SJSA1 (cell line): Measurements from ENCODE around the gene SMOC1. TPM values are rescaled to one million over a fixed set of nuclear protein-coding genes. Genes with fewer than 3 reads are reported as not detected.

Experiments used
- DNase-seq, 2 experiments: peaks; one replicate each; pipeline ENCODE4 v3.0.0-alpha.2; 2015 to 2020; ENCODE audit warnings: low spot score in 2 of 2, low read depth in 1 of 2
- H3K27ac ChIP-seq: fragments of 250-450 bp; sonication (Bioruptor Pico); 2 replicates; pipeline ENCODE4 v1.5.1; 2020; ENCODE audit warnings: mild to moderate bottlenecking, moderate library complexity
- H3K27me3 ChIP-seq: fragments of 250-450 bp; sonication (Bioruptor Pico); replicated peaks from 2 replicates; pipeline ENCODE4 v1.5.1; 2020; ENCODE audit warnings: mild to moderate bottlenecking, moderate library complexity
- H3K36me3 ChIP-seq: fragments of 250-450 bp; sonication (Bioruptor Pico); 2 replicates; pipeline ENCODE4 v1.5.1; 2020; ENCODE audit warnings: mild to moderate bottlenecking
- H3K4me1 ChIP-seq: fragments of 250-450 bp; sonication (Bioruptor Pico); replicated peaks from 2 replicates; pipeline ENCODE4 v1.6.1; 2021; ENCODE audit warnings: mild to moderate bottlenecking
- H3K4me3 ChIP-seq: fragments of 250-450 bp; sonication (Bioruptor Pico); 2 replicates; pipeline ENCODE4 v1.5.1; 2020; ENCODE audit warnings: mild to moderate bottlenecking
- H3K9me3 ChIP-seq: fragments of 250-450 bp; sonication (Bioruptor Pico); replicated peaks from 2 replicates; pipeline ENCODE4 v1.5.1; 2020; ENCODE audit warnings: mild to moderate bottlenecking
- total RNA-seq: library from RNA; depleted of rRNA; stranded (reverse); fragments of >200 nt; shearing (Covaris generic); gene quantifications from 2 replicates; pipeline ENCODE4 v1.2.3, GENCODE V29; 2014

The SMOC1 gene
- total RNA-seq, 1 experiment from 2014 or later, result not detected

DNA sequence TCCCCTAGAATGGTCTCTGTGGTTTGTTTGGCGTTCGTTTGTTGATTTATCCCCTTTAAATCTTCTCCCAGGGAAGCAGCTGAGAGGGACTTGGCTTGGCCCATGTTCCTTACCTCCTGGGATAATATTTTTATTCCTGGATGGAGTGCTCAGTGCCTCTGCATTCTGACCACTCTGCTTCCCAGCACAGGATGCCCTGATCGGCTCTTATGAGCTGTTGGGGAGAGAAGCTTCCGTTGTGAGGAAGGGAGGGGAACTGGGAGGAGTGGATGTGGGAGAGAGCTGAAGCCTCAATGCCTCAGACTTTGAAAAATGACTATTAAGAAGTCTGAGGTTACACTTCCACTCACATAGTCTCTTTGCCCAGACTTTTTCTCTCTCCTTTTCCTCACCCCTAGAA is 114.8 kb downstream of the SMOC1 start:
- Histone ChIP-seq H3K27me3 (no peaks in the 10 kb centered on the region), H3K36me3 (no peaks in the 10 kb centered on the region), H3K9me3 (no peaks in the 10 kb centered on the region), H3K4me1 (peaks cover 33% of the 10 kb centered on the region), H3K27ac (no peak overlapping the region), H3K4me3 (no peak overlapping the region)
- DNase-seq, result no peak

DNA sequence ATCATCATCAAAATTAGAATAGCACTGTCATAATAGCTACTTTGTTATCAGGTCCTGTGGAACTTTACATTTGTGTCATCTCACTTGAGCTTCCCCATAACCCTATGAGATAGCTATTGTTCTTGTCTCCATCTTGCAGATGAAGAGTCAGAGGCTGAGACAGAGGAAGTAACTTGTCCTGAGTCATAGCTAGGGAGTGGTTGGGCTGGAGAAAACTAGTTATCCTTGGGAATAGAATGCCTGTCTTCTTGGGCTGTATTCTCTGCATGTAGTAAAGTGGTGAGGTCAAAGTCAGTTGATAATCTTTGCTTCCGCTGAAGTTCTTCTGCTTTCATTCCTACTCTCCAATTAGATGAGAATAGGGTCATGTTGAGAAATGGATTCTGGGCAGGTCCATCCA is 117.0 kb downstream of the SMOC1 start:
- peak overlapping the region; percentile 72 for H3K27ac ChIP-seq
- peak in 1 of 2 experiments; percentile 19 for DNase-seq

DNA sequence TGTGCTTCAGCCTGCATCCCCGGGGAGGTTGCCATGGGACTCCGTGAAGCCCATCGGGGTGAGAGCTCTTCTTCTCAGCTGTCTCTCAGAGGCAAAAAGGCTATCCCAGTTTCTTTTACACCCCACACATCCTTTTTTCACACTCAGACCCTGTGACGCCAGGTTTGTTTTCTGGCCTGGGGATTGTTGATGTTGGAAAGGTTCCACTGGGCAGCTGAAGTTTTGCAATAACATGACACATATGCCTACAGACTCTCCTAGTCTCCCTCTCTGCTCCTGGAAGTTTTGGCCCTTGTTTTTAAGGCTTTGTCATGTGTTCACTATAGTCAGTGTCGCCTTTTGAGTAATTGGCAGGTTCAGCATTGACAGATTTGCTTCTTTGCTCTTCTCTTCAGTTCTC is 118.6 kb downstream of the SMOC1 start:
- peak overlapping the region; percentile 72 for H3K27ac ChIP-seq
- no peaks in the 10 kb centered on the region for H3K27me3 ChIP-seq
- H3K9me3 ChIP-seq, result no peaks in the 10 kb centered on the region
- DNase-seq, result peak; percentile 64 to 68
- peaks cover 55% of the 10 kb centered on the region for H3K4me1 ChIP-seq
- H3K4me3 ChIP-seq, result no peak overlapping the region
- no peaks in the 10 kb centered on the region for H3K36me3 ChIP-seq

More for the DNA sequence above, 117.0 kb downstream of the SMOC1 start:
- Histone ChIP-seq H3K36me3 (no peaks in the 10 kb centered on the region), H3K4me3 (no peak overlapping the region), H3K27me3 (no peaks in the 10 kb centered on the region), H3K9me3 (no peaks in the 10 kb centered on the region), H3K4me1 (peaks cover 55% of the 10 kb centered on the region)

DNA sequence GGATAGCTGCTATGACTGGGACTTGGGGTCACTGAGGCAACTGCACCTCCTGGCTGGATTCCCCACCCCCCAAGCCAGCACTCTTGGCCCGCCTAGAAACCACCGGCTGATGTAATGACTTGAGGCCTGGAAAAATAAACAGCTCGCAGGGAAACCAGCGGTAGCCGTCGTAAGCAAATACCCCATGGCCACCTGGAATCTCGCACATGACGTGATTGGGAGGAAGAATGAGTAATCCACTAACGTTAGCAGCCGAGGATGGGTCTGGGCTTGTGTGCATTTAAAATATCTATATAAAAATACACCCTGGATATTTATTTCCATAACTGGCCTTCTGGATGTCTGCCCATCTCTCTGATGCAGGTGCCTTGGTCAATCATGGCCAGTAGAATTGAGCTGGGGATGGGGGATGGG is 120.1 kb downstream of the SMOC1 start:
- Histone ChIP-seq H3K27ac (peak overlapping the region; percentile 66), H3K27me3 (no peaks in the 10 kb centered on the region), H3K36me3 (no peaks in the 10 kb centered on the region), H3K4me3 (no peak overlapping the region), H3K4me1 (peaks cover 55% of the 10 kb centered on the region), H3K9me3 (no peaks in the 10 kb centered on the region)
- peak; percentile 69 to 76 for DNase-seq

DNA sequence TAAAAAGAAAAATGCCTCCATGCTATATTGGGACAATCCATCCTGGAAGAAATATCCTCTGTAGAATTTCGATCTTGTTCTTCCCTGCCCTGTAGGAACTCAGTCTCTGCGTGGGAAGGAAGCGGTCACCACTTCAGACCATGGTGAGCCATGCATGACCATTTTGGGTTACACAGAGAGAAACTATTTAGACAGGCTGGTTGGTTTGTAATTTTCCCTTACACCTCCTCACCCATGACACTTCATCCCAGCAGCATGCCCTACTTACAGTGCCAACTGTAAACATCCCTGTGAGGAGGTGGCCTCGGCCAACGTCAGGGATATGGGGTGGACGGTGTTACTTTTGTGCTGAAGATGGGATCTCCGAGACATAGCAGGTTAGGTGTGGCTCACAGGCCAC is 121.4 kb downstream of the SMOC1 start:
- DNase-seq, result peak in 1 of 2 experiments; percentile 20
- no peaks in the 10 kb centered on the region for H3K9me3 ChIP-seq
- no peak overlapping the region for H3K4me3 ChIP-seq
- peak overlapping the region; percentile 66 for H3K27ac ChIP-seq
- H3K36me3 ChIP-seq, result no peaks in the 10 kb centered on the region
- peaks cover 55% of the 10 kb centered on the region for H3K4me1 ChIP-seq
- H3K27me3 ChIP-seq, result no peaks in the 10 kb centered on the region

DNA sequence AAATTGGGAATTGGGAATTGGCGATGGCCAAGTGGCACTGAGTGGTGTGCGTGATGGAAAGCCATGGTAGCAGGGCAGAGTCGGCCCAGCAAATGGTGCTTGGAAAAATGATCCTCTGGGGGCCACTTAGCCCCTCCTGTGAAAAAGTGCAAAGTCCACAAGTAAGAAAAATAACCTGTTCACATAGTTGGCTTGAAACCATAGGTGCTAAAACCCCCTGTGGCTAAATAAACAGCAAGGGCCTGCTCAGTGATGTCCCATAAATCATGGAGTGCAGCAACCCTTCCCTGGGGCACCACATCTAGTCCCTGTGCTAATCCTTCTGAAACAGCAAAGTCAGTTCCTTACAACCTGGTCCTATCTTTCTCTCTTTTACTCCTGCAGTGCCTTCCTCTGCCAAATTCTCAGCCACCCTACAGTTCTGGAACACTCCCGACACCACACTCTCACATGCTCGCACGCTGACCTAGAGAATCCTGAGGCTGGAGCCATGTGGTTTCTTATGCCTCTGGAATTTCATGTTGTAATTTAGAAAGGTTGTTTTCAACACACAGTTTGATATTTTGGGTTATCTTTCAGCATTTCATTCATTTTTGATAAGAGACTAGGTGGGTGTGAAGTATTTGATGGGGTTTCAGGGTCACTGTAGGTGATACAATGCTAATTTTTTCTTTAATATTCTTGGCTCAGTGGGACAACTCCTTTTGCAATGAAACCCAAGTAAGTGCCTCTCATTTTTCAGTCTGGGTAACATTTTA is 123.6 kb downstream of the SMOC1 start:
- Histone ChIP-seq H3K9me3 (no peaks in the 10 kb centered on the region), H3K4me3 (no peak overlapping the region), H3K4me1 (peaks cover 34% of the 10 kb centered on the region), H3K27ac (no peak overlapping the region), H3K27me3 (no peaks in the 10 kb centered on the region), H3K36me3 (no peaks in the 10 kb centered on the region)
- no peak for DNase-seq

DNA sequence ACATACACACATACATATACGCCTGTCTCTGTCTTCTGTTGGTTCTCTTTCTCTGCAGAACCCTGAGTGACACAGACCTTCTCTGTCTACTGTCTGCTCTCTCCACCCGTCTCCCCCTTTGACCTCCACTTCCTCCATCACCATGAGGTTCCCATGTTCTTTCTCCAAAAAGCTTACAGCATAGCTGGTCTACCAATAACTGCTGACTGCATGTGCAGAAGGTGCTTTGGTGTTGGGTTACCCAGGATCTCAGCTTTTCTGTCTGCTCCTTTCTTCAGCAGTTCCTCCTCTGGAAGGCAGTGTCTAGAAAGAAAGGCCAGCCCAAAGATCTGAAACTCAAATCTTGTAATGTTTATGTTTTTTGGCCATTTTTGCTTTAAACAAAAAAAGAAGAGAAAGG is 125.6 kb downstream of the SMOC1 start:
- no peak for DNase-seq
- Histone ChIP-seq H3K27me3 (no peaks in the 10 kb centered on the region), H3K9me3 (no peaks in the 10 kb centered on the region), H3K36me3 (no peaks in the 10 kb centered on the region), H3K27ac (no peak overlapping the region), H3K4me3 (no peak overlapping the region), H3K4me1 (peaks cover 14% of the 10 kb centered on the region)

DNA sequence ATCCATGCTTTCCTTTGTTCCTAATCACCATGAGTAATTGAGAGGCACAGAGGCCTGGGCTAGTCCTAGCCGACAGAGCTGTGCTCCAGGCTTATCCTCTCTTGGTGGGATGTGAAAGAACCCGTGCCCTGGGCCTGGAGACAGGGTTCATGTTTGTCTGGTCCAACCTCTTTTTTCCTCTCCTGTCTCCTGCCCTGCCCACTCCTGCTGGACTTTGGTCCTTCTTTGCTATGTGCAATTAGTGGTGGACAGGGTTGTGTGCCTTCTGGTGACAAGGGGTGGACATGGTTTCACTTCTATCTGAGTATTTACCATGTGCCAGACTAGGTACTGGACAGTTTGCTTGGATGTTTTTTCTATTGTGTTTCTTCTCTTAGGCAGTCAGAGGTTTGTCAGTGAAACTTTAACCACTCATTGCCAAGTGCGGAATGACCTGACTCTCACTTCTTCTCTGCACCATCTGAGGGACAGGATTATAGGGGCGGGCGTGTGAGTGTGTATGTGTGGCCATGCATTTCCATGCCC is 126.1 kb downstream of the SMOC1 start:
- Histone ChIP-seq H3K9me3 (no peaks in the 10 kb centered on the region), H3K4me1 (peaks cover 8% of the 10 kb centered on the region), H3K4me3 (no peak overlapping the region), H3K27ac (no peak overlapping the region), H3K27me3 (no peaks in the 10 kb centered on the region), H3K36me3 (no peaks in the 10 kb centered on the region)
- no peak for DNase-seq

DNA sequence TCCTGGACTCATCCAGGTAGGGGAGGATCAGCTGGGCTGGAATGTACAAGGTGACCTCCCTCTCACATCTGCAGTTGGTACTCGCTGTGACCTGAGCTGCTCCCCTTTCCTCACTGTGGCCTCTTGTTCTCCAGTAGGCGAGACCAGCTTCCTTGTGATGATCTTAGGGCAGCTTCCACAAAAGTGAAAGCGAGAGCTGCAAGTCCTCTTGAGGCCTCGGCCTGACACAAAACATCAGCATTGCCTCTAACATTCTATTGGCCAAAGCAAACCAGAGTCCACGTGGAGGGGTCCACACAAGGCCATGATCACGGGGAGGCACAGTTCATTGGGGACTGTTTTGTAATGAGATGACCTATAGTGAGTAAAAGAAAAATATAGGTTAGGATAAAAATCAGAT is 127.5 kb downstream of the SMOC1 start:
- no peaks in the 10 kb centered on the region for H3K27me3 ChIP-seq
- no peaks in the 10 kb centered on the region for H3K36me3 ChIP-seq
- DNase-seq, result no peak
- H3K27ac ChIP-seq, result no peak overlapping the region
- no peak overlapping the region for H3K4me3 ChIP-seq
- no peaks in the 10 kb centered on the region for H3K4me1 ChIP-seq
- H3K9me3 ChIP-seq, result no peaks in the 10 kb centered on the region

DNA sequence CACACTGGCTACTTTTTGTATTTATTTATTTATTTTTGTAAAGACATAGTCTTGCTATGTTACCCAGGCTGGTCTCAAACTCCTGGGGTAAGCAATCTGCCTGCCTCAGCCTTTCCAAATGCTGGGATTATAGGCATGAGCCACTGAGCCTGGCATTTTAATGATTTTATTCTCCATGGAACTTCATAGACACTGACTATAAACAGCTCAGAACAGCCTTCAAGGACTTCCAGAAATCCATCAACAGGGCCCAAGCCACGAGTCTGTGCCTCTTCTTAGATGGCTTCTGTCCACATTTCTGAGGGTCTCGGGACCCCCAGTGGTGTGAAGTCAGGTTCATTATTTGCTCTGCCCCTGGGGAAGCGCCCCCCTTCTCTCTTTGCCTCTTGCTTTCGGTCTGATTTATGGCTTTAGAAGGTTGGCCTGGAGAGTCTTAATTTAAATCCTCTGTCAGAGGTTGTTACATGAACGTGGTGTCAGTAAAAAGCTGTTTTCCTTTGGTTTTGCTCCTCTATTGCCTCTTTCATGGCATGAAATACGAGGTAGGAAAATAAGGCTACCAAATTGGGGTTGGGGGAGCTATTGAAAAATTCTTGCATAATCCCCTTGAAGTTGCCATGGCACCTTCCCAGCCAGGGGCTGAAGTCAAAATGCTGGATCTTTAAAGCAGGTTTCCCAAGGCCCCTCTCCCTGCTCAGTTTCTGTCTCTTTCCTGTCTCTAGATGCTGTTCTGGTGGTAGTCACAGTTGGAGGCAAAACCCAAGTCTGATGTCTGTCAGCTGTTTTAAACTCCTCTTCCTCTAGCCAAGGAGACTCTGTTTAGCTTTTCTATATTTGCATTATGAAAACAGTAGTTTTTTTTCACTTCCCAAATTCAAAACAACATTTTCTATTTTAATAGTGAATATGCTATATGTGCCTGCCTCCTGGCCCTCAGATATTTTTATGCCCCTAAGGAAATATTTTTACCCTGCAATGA is 129.4 kb downstream of the SMOC1 start:
- Histone ChIP-seq H3K36me3 (no peaks in the 10 kb centered on the region), H3K4me1 (no peaks in the 10 kb centered on the region), H3K27me3 (no peaks in the 10 kb centered on the region), H3K9me3 (no peaks in the 10 kb centered on the region), H3K27ac (no peak overlapping the region), H3K4me3 (no peak overlapping the region)
- DNase-seq, result no peak

DNA sequence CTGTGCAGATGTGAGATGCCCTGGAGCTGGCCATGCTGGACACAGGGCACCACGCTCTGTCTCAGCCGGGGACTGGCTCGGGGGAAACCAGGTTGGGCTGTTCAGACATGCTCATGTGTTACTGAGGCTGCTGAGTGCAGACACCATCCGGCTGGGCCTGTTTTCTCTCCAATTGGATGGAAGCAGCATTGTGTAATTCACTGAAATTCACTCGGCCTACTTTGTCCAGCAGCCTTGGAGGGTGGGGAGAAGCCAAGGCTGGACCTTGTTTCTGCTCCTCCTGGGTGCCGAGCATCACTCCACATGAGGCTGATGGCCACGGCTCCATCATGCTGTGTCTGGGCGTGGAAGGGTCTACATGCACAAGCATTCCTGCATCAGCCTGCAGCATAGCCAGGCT is 130.7 kb downstream of the SMOC1 start:
- Histone ChIP-seq H3K27ac (no peak overlapping the region), H3K27me3 (no peaks in the 10 kb centered on the region), H3K4me1 (no peaks in the 10 kb centered on the region), H3K36me3 (no peaks in the 10 kb centered on the region), H3K9me3 (no peaks in the 10 kb centered on the region), H3K4me3 (no peak overlapping the region)
- DNase-seq, result no peak

DNA sequence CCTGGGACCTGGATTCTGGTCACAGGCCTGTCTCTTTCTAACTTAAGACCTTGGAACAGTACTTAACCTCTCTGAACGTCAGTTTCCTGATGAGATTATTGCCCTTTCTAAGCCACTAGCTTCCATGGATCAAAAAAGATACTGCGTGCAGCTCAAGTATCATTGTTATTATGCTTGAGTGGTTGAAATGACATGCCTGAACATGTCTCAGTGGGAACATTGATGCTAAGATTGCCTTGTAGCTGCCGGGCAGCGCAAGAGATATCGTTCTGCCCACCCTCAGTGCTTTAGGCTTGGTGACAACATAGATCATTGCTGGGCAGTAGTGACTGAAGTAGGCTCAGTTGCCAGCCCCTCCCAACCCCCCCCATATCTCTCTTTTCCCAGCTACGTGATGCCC is 131.9 kb downstream of the SMOC1 start:
- no peak for DNase-seq
- H3K4me1 ChIP-seq, result no peaks in the 10 kb centered on the region
- H3K4me3 ChIP-seq, result no peak overlapping the region
- no peak overlapping the region for H3K27ac ChIP-seq
- no peaks in the 10 kb centered on the region for H3K36me3 ChIP-seq
- no peaks in the 10 kb centered on the region for H3K27me3 ChIP-seq
- H3K9me3 ChIP-seq, result no peaks in the 10 kb centered on the region

DNA sequence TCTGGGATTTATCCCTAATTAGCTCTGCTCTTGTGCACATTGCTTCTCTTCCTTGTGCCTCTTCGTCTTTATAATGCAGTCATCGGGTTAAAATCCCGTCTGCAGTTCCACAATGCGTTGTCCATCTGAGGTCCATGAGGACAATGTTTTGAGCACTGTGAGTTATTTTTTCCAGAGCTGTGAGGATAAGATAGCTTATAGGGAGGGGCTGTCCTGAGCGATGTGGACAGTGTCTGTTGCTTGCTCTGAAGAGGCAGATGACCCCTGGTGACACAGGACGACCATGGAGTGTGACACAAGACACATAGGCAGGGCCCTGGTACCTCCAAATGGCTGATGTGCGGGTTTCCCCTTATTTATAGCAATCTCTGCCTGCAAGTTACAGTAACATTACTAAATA is 132.5 kb downstream of the SMOC1 start:
- Histone ChIP-seq H3K4me3 (no peak overlapping the region), H3K4me1 (no peaks in the 10 kb centered on the region), H3K27me3 (no peaks in the 10 kb centered on the region), H3K36me3 (no peaks in the 10 kb centered on the region), H3K27ac (no peak overlapping the region), H3K9me3 (no peaks in the 10 kb centered on the region)
- DNase-seq, result no peak
